GM12891 (cell line): ENCODE measurements around the gene CCL21.
A peak's percentile ranks its signal among the peaks of the same experiment; 100 is the strongest.

Source experiments
- DNase-seq: peaks from one replicate; pipeline ENCODE4 v3.0.0; 2011; ENCODE audit warnings: low spot score; ENCODE audit not compliant: insufficient read length
- FAIRE-seq: peaks from 2 replicates; lab custom pipeline; 2011; peaks lifted over from hg19 to GRCh38; lab: Jason Lieb, UNC
- PAX5 ChIP-seq: IDR thresholded peaks from 2 replicates; pipeline ENCODE4 v1.6.1; 2011; ENCODE audit warnings: low read length, moderate library complexity, mild to moderate bottlenecking; ENCODE audit not compliant: insufficient read depth, severe bottlenecking
- POLR2A ChIP-seq: IDR thresholded peaks from 2 replicates; pipeline ENCODE4 v1.6.1; 2011; ENCODE audit warnings: low read depth, low read length, control low read depth
- POLR2AphosphoS5 ChIP-seq: IDR thresholded peaks from 2 replicates; pipeline ENCODE4 v1.6.1; 2011; ENCODE audit warnings: low read depth, low read length, control low read depth
- POU2F2 ChIP-seq: IDR thresholded peaks from 2 replicates; pipeline ENCODE4 v1.6.1; 2011; ENCODE audit warnings: low read depth, mild to moderate bottlenecking, control low read depth, low read length, moderate library complexity
- SPI1 ChIP-seq: IDR thresholded peaks from 2 replicates; pipeline ENCODE4 v1.6.1; 2011; ENCODE audit warnings: low read depth, low read length, control low read depth
- TAF1 ChIP-seq: IDR thresholded peaks from 2 replicates; pipeline ENCODE4 v1.6.1; 2011; ENCODE audit warnings: low read depth, low read length, control low read depth

The CCL21 gene

GRCh38 chr9:34674440-34674839 is 35.5 kb downstream of the CCL21 start:
- DNase-seq (no peak), FAIRE-seq (no peak)

DNA sequence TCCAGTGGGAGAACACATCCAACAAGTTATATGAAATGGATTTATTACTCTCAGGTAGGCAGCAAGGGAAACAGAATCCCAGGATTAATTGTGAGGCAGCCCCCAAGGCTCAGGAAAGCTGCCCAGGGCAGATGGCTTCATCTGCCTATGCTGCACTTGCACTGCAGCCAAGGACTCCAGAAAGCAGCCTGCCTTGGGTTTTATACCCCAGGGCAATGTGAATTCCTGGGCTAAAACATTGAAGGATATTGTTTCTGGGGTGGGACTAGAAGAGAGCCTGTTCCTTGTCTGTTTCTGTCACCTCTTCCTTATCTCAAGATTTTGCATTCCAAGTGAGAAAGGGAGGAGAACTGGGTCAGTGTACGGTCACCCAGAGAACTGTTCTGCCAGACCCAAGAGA is 38.6 kb downstream of the CCL21 start:
- no peak for FAIRE-seq
- DNase-seq, result no peak
- no peak for TF ChIP-seq POU2F2
- TF ChIP-seq POLR2A, result no peak
- TF ChIP-seq TAF1, result no peak
- TF ChIP-seq SPI1, result no peak
- no peak for TF ChIP-seq POLR2AphosphoS5
- TF ChIP-seq PAX5, result no peak

More at GRCh38 chr9:34674440-34674839, 35.5 kb downstream of the CCL21 start:
- no peak for TF ChIP-seq POLR2AphosphoS5
- TF ChIP-seq TAF1, result no peak
- no peak for TF ChIP-seq POU2F2
- no peak for TF ChIP-seq SPI1
- no peak for TF ChIP-seq PAX5
- TF ChIP-seq POLR2A, result no peak

DNA sequence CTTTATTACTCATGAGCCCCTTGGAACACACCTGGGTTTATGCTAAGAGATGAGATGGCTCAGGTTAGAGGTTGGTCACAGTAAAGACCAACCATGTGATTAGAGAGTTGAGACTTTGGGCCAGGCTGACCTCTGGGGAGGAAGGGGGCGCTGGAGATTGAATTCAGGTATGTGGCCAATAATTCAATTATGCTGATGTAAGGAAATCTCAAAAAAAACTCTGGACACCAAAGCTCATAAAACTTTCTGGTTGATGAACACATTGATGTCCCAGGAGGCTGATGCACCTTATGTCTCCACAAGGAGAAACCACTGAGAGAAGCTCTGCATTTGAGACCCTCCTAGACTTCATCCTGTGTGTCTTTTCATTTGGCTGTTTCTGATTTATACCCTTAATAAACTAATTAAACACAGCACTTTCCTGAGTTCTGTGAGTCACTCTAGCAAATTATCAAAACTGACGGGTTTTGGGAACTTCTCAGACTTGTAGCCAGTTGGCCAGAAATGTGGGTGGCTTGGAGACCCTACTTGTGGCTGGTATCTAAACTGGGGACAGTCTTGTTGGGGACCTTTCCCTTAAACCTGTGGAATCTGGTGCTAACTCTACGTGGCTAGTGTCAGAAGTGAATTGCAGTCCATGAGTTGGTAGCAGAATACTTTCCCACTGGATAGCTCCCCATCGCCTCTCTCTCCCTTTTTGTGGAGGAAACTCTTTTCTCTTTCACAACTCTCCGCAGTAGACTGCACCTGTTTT is 40.0 kb downstream of the CCL21 start:
- no peak for DNase-seq
- TF ChIP-seq POLR2AphosphoS5 (no peak), POLR2A (no peak), PAX5 (no peak), POU2F2 (no peak), SPI1 (no peak), TAF1 (no peak)
- FAIRE-seq, result no peak

GRCh38 chr9:34665381-34666250 is 44.3 kb downstream of the CCL21 start:
- peak; percentile 87 for FAIRE-seq
- peak; percentile 79 for DNase-seq
- TF ChIP-seq TAF1 (no peak), POLR2AphosphoS5 (no peak), PAX5 (no peak), POU2F2 (no peak), SPI1 (no peak), POLR2A (no peak)

- no peak for TF ChIP-seq TAF1
- TF ChIP-seq SPI1, result no peak
- no peak for TF ChIP-seq POU2F2
- TF ChIP-seq POLR2AphosphoS5, result no peak
- no peak for TF ChIP-seq POLR2A
- TF ChIP-seq PAX5, result no peak
- DNase-seq (no peak), FAIRE-seq (no peak)
Measured at GRCh38 chr9:34665067-34665380, 44.9 kb downstream of the CCL21 start.

- TF ChIP-seq SPI1, result no peak
- no peak for TF ChIP-seq POU2F2
- TF ChIP-seq POLR2A, result no peak
- no peak for TF ChIP-seq POLR2AphosphoS5
- TF ChIP-seq PAX5, result no peak
- no peak for TF ChIP-seq TAF1
- peak; percentile 60 for FAIRE-seq
- DNase-seq, result peak; percentile 53
Measured at GRCh38 chr9:34664281-34665066, 45.5 kb downstream of the CCL21 start.

DNA sequence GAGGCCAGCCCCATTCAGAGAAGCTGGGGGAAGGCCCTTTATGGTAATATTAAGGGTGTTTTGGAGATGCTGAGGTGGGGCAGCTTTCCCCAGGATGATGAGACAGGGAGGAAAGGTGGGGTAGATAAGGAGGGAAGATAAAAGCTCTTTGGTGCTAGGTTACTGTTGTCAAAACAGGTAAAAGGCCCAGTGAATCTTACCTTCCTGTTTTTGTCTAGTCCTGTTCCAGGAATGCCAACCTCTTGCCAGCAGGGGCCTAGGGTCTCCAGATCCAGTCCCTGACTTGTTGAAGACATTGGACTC is 46.7 kb downstream of the CCL21 start:
- DNase-seq (no peak), FAIRE-seq (no peak)
- no peak for TF ChIP-seq PAX5
- TF ChIP-seq POLR2A, result no peak
- TF ChIP-seq POU2F2, result no peak

- DNase-seq (no peak), FAIRE-seq (no peak)
Measured at GRCh38 chr9:34662526-34663302, 47.2 kb downstream of the CCL21 start, which contains the start of gene CCL27. TSS of gene CCL27 (minus strand) at chr9:34662657. CDS start at chr9:34662633, 24 bp downstream.

GRCh38 chr9:34659592-34660253 is 50.2 kb downstream of the CCL21 start:
- FAIRE-seq (no peak), DNase-seq (no peak)
- no peak for TF ChIP-seq POU2F2
- no peak for TF ChIP-seq SPI1
- TF ChIP-seq PAX5, result no peak
- no peak for TF ChIP-seq POLR2AphosphoS5
- no peak for TF ChIP-seq TAF1
- no peak for TF ChIP-seq POLR2A

More at GRCh38 chr9:34662526-34663302, 47.2 kb downstream of the CCL21 start, which contains the start of gene CCL27:
- no peak for TF ChIP-seq POU2F2
- TF ChIP-seq SPI1, result no peak
- no peak for TF ChIP-seq PAX5
